Stimulated activated CD4-positive, alpha-beta T cell treated with anti-CD3 and anti-CD28 coated beads, Interleukin-4, amount 100 ng/mL, for 24 hours (primary cell): Measurements from ENCODE around the gene PTPN11.
"Not testable (repeated sequence)": the region's sequence is repeated elsewhere in the genome, so short reads cannot be mapped to it uniquely, and the experiment has no call there.

Experiments
- DNase-seq: peaks from one replicate; pipeline ENCODE4 v3.0.0-alpha.2; 2020

Gene PTPN11

GRCh38 chr12:112518365-112518735 lies 99.6 kb downstream of the PTPN11 start:
- no peak for DNase-seq

GRCh38 chr12:112519841-112520340 lies 101.1 kb downstream of the PTPN11 start:
- DNase-seq: not testable (repeated sequence)

GRCh38 chr12:112523856-112524255 lies 105.1 kb downstream of the PTPN11 start:
- DNase-seq: no peak

GRCh38 chr12:112524269-112524668 lies 105.5 kb downstream of the PTPN11 start:
- DNase-seq: no peak

- no peak for DNase-seq
These were observed 106.1 kb downstream of the PTPN11 start for GRCh38 chr12:112524676-112525425.

- DNase-seq: no peak
These were observed 106.7 kb downstream of the PTPN11 start for GRCh38 chr12:112525426-112525809.

- no peak for DNase-seq
These were observed 108.3 kb downstream of the PTPN11 start for GRCh38 chr12:112527082-112527481.

- DNase-seq: no peak
These were observed 108.8 kb downstream of the PTPN11 start for GRCh38 chr12:112527501-112527900.

- DNase-seq: no peak
These were observed 109.8 kb downstream of the PTPN11 start for GRCh38 chr12:112528521-112528920.

- DNase-seq: no peak
These were observed 112.2 kb downstream of the PTPN11 start for GRCh38 chr12:112530941-112531340.

GRCh38 chr12:112532106-112532505 lies 113.4 kb downstream of the PTPN11 start:
- DNase-seq: no peak

- no peak for DNase-seq
These were observed 114.8 kb downstream of the PTPN11 start for GRCh38 chr12:112533528-112533927.

- DNase-seq: no peak
These were observed 116.3 kb downstream of the PTPN11 start for GRCh38 chr12:112535017-112535416.

GRCh38 chr12:112535637-112536366 lies 117.1 kb downstream of the PTPN11 start:
- no peak for DNase-seq

- DNase-seq: no peak
These were observed 117.6 kb downstream of the PTPN11 start for GRCh38 chr12:112536367-112536730.

GRCh38 chr12:112537710-112538396 lies 119.1 kb downstream of the PTPN11 start:
- DNase-seq: no peak

- DNase-seq: no peak
These were observed 120.0 kb downstream of the PTPN11 start for GRCh38 chr12:112538740-112539139.

- no peak for DNase-seq
These were observed 120.5 kb downstream of the PTPN11 start for GRCh38 chr12:112539221-112539620.

GRCh38 chr12:112540021-112540420 lies 121.3 kb downstream of the PTPN11 start:
- no peak for DNase-seq

GRCh38 chr12:112543751-112544150 lies 125.0 kb downstream of the PTPN11 start:
- DNase-seq: no peak

GRCh38 chr12:112546339-112546738 lies 127.6 kb downstream of the PTPN11 start:
- no peak for DNase-seq

- DNase-seq: no peak
These were observed 128.2 kb downstream of the PTPN11 start for GRCh38 chr12:112546996-112547395.

GRCh38 chr12:112549031-112549430 lies 130.3 kb downstream of the PTPN11 start:
- DNase-seq: no peak

- no peak for DNase-seq
These were observed 132.9 kb downstream of the PTPN11 start for GRCh38 chr12:112551681-112552080.
